Progenitor cell of endocrine pancreas (in vitro differentiated cells): ENCODE data around the gene VPS8. TPM values are rescaled to one million over a fixed set of nuclear protein-coding genes. Genes with fewer than 3 reads are reported as not detected.
A peak's percentile ranks its signal among the peaks of the same experiment; 100 is the strongest.

Experiments used
- DNase-seq: peaks from one replicate; pipeline ENCODE4 v3.0.0; 2021; ENCODE audit warnings: low spot score; ENCODE audit not compliant: unreplicated experiment
- H3K27ac Mint-ChIP-seq: 2 replicates; pipeline ENCODE4 v1.8.0; 2021; ENCODE audit warnings: mild to moderate bottlenecking, moderate library complexity, mixed read lengths
- H3K27me3 Mint-ChIP-seq: 2 replicates; pipeline ENCODE4 v1.8.0; 2021; ENCODE audit warnings: mixed read lengths
- H3K36me3 Mint-ChIP-seq: 2 replicates; pipeline ENCODE4 v1.8.0; 2022; ENCODE audit warnings: mixed read lengths; ENCODE audit not compliant: insufficient read depth
- H3K4me1 Mint-ChIP-seq: 2 replicates; pipeline ENCODE4 v1.8.0; 2021; ENCODE audit warnings: low read depth, mixed read lengths
- H3K4me3 Mint-ChIP-seq: 2 replicates; pipeline ENCODE4 v1.8.0; 2021; ENCODE audit warnings: low read depth, mild to moderate bottlenecking, moderate library complexity, mixed read lengths
- H3K9me3 Mint-ChIP-seq: 2 replicates; pipeline ENCODE4 v1.8.0; 2021; ENCODE audit warnings: low read depth, mixed read lengths
- CTCF ChIP-seq: fragments of 200-600 bp; sonication (generic); IDR thresholded peaks from one replicate; pipeline ENCODE4 v1.5.0; 2021; ENCODE audit warnings: antibody characterized with exemption, mild to moderate bottlenecking; ENCODE audit not compliant: unreplicated experiment
- total RNA-seq: library from RNA; stranded (reverse); gene quantifications from 2 replicates; pipeline ENCODE4 v1.2.1, GENCODE V29; 2021

VPS8 gene
- total RNA-seq, 1 donor from 2014 or later = 89.4 TPM

GRCh38 chr3:184772667-184773272 is 39.2 kb upstream of the VPS8 start:
- Mint-ChIP-seq H3K27ac (no peak overlapping the region), H3K4me1 (peaks cover 3% of the 10 kb centered on the region), H3K36me3 (no peaks in the 10 kb centered on the region), H3K27me3 (peaks cover 54% of the 10 kb centered on the region), H3K4me3 (no peak overlapping the region), H3K9me3 (no peaks in the 10 kb centered on the region)
- TF ChIP-seq CTCF = no peak
- DNase-seq = no peak

- Mint-ChIP-seq H3K27ac (no peak overlapping the region), H3K9me3 (no peaks in the 10 kb centered on the region), H3K27me3 (peaks cover 58% of the 10 kb centered on the region), H3K4me3 (no peak overlapping the region), H3K4me1 (peaks cover 5% of the 10 kb centered on the region), H3K36me3 (no peaks in the 10 kb centered on the region)
- no peak for DNase-seq
- TF ChIP-seq CTCF = no peak
Measured at GRCh38 chr3:184773283-184774186, 38.4 kb upstream of the VPS8 start.

GRCh38 chr3:184776916-184777315 is 35.0 kb upstream of the VPS8 start:
- no peak for DNase-seq
- Mint-ChIP-seq H3K36me3 (no peaks in the 10 kb centered on the region), H3K9me3 (no peaks in the 10 kb centered on the region), H3K4me1 (peaks cover 8% of the 10 kb centered on the region), H3K27ac (no peak overlapping the region), H3K27me3 (peaks cover 43% of the 10 kb centered on the region), H3K4me3 (no peak overlapping the region)
- TF ChIP-seq CTCF = no peak

- DNase-seq = peak; percentile 81
- no peak overlapping the region for H3K27ac Mint-ChIP-seq
- H3K4me1 Mint-ChIP-seq = peaks cover 8% of the 10 kb centered on the region
- H3K27me3 Mint-ChIP-seq = peaks cover 41% of the 10 kb centered on the region
- no peaks in the 10 kb centered on the region for H3K9me3 Mint-ChIP-seq
- TF ChIP-seq CTCF = peak; percentile 91
- H3K36me3 Mint-ChIP-seq = no peaks in the 10 kb centered on the region
- H3K4me3 Mint-ChIP-seq = no peak overlapping the region
Measured at GRCh38 chr3:184777566-184778356, 34.2 kb upstream of the VPS8 start.
